Measurements from ENCODE around the gene FRK.
A peak's percentile ranks its signal among the peaks of the same experiment; 100 is the strongest.
"Not testable (repeated sequence)": the region's sequence is repeated elsewhere in the genome, so short reads cannot be mapped to it uniquely, and the experiment has no call there.

FRK gene

GRCh38 chr6:116060572-116061283 lies at the start of gene FRK:
Gene FRK, minus strand, starts transcription at chr6:116060891. Its CDS starts 580 bp downstream, at chr6:116060311.
- DNase-seq (ENCODE audit: low spot score) = no peak

GRCh38 chr6:116108836-116109235 lies 48.1 kb upstream of the FRK start:
- no peak for DNase-seq (ENCODE audit: low spot score)

GRCh38 chr6:116106146-116106545 lies 45.5 kb upstream of the FRK start:
- no peak for DNase-seq (ENCODE audit: low spot score)

- DNase-seq (ENCODE audit: low spot score) = no peak
These were observed 44.6 kb upstream of the FRK start for GRCh38 chr6:116105247-116105646.

GRCh38 chr6:116104636-116105035 lies 43.9 kb upstream of the FRK start:
- DNase-seq (ENCODE audit: low spot score) = no peak

- DNase-seq (ENCODE audit: low spot score) = no peak
These were observed 42.2 kb upstream of the FRK start for GRCh38 chr6:116102873-116103272.

GRCh38 chr6:116101790-116102189 lies 41.1 kb upstream of the FRK start:
- no peak for DNase-seq (ENCODE audit: low spot score)

GRCh38 chr6:116101302-116101718 lies 40.6 kb upstream of the FRK start:
- DNase-seq (ENCODE audit: low spot score) = no peak

- DNase-seq (ENCODE audit: low spot score) = peak; percentile 72
These were observed 40.0 kb upstream of the FRK start, which contains the start of gene NT5DC1 for GRCh38 chr6:116100419-116101301. Gene NT5DC1, plus strand, starts transcription at chr6:116100853. Its CDS starts 78 bp downstream, at chr6:116100931.

GRCh38 chr6:116099036-116099435 lies 38.3 kb upstream of the FRK start:
- DNase-seq (ENCODE audit: low spot score) = no peak

GRCh38 chr6:116096979-116097816 lies 36.5 kb upstream of the FRK start:
- no peak for DNase-seq (ENCODE audit: low spot score)

GRCh38 chr6:116096048-116096759 lies 35.5 kb upstream of the FRK start:
- not testable (repeated sequence) for DNase-seq (ENCODE audit: low spot score)

- DNase-seq (ENCODE audit: low spot score) = no peak
These were observed 33.4 kb upstream of the FRK start for GRCh38 chr6:116094041-116094440.

- DNase-seq (ENCODE audit: low spot score) = no peak
These were observed 29.6 kb upstream of the FRK start for GRCh38 chr6:116090251-116090650.

- no peak for DNase-seq (ENCODE audit: low spot score)
These were observed 28.3 kb upstream of the FRK start for GRCh38 chr6:116088946-116089345.

GRCh38 chr6:116087437-116088027 lies 26.8 kb upstream of the FRK start:
- no peak for DNase-seq (ENCODE audit: low spot score)

- no peak for DNase-seq (ENCODE audit: low spot score)
These were observed 23.6 kb upstream of the FRK start for GRCh38 chr6:116084284-116084683.

- DNase-seq (ENCODE audit: low spot score) = no peak
These were observed 22.4 kb upstream of the FRK start for GRCh38 chr6:116083052-116083451.

- no peak for DNase-seq (ENCODE audit: low spot score)
These were observed 18.3 kb upstream of the FRK start for GRCh38 chr6:116078945-116079344.

- no peak for DNase-seq (ENCODE audit: low spot score)
These were observed 17.8 kb upstream of the FRK start for GRCh38 chr6:116078522-116078921.

- DNase-seq (ENCODE audit: low spot score) = no peak
These were observed 14.2 kb upstream of the FRK start for GRCh38 chr6:116074732-116075390.
